Loucy (cell line): ENCODE data around the gene WWTR1.

Experiments
- H2AFZ ChIP-seq: fragments of 200-600 bp; sonication (generic); 2 replicates; pipeline ENCODE4 v1.6.0; 2016; ENCODE audit warnings: antibody characterized with exemption, mild to moderate bottlenecking, low read length, moderate library complexity
- H3F3A ChIP-seq: fragments of 200-600 bp; 2 replicates; pipeline ENCODE4 v1.6.0; 2016; ENCODE audit warnings: antibody characterized with exemption, low read depth, mild to moderate bottlenecking
- H3K27me3 ChIP-seq: fragments of 200-600 bp; sonication (generic); 2 replicates; pipeline ENCODE4 v1.6.1; 2014; ENCODE audit warnings: low read length, mild to moderate bottlenecking; ENCODE audit not compliant: insufficient read depth, poor library complexity, severe bottlenecking
- H3K36me3 ChIP-seq: fragments of 200-600 bp; sonication (generic); 2 replicates; pipeline ENCODE4 v1.6.1; 2016; ENCODE audit warnings: low read length; ENCODE audit not compliant: insufficient read depth
- H3K4me1 ChIP-seq: fragments of 200-600 bp; sonication (generic); 2 replicates; pipeline ENCODE4 v1.5.1; 2014; ENCODE audit warnings: low read length, mild to moderate bottlenecking; ENCODE audit not compliant: insufficient read depth, poor library complexity, severe bottlenecking
- H3K4me2 ChIP-seq: fragments of 200-600 bp; sonication (generic); 2 replicates; pipeline ENCODE4 v1.6.0; 2014; ENCODE audit warnings: antibody characterized with exemption, low read length, low read depth, mild to moderate bottlenecking; ENCODE audit not compliant: poor library complexity, severe bottlenecking
- H3K4me3 ChIP-seq: fragments of 200-600 bp; sonication (generic); 2 replicates; pipeline ENCODE4 v1.5.1; 2014; ENCODE audit warnings: low read length, mild to moderate bottlenecking, mixed read lengths; ENCODE audit not compliant: poor library complexity, severe bottlenecking
- H3K79me2 ChIP-seq: fragments of 200-600 bp; sonication (generic); 2 replicates; pipeline ENCODE4 v1.6.1; 2014; ENCODE audit warnings: low read length; ENCODE audit not compliant: insufficient read depth
- H3K9ac ChIP-seq: fragments of 200-600 bp; sonication (generic); 2 replicates; pipeline ENCODE4 v1.6.0; 2014; ENCODE audit warnings: mild to moderate bottlenecking, low read depth, low read length, moderate library complexity; ENCODE audit not compliant: poor library complexity, severe bottlenecking
- H3K9me2 ChIP-seq: fragments of 200-600 bp; sonication (generic); replicated peaks from 2 replicates; pipeline ENCODE4 v1.6.1; 2016; ENCODE audit warnings: low read depth, low read length, mixed read lengths
- H3K9me3 ChIP-seq: fragments of 200-600 bp; sonication (generic); 2 replicates; pipeline ENCODE4 v1.6.1; 2014; ENCODE audit warnings: mild to moderate bottlenecking, antibody characterized with exemption, low read length, low read depth; ENCODE audit not compliant: insufficient read depth
- H4K20me1 ChIP-seq: fragments of 200-600 bp; sonication (generic); 2 replicates; pipeline ENCODE4 v1.6.0; 2014; ENCODE audit warnings: antibody characterized with exemption, low read length, mild to moderate bottlenecking; ENCODE audit not compliant: insufficient read depth, poor library complexity, severe bottlenecking
- EZH2phosphoT487 ChIP-seq: fragments of 200-600 bp; IDR thresholded peaks from 2 replicates; pipeline ENCODE4 v1.6.1; 2018; ENCODE audit warnings: antibody characterized with exemption, mild to moderate bottlenecking, moderate library complexity, borderline replicate concordance
- TF ChIP-seq, protein P1 (sequence below): fragments of 200-600 bp; sonication (generic); conservative IDR thresholded peaks from 2 replicates; pipeline ENCODE4 v1.5.1; 2014; ENCODE audit warnings: mild to moderate bottlenecking, antibody characterized with exemption, low read length

The WWTR1 gene

DNA sequence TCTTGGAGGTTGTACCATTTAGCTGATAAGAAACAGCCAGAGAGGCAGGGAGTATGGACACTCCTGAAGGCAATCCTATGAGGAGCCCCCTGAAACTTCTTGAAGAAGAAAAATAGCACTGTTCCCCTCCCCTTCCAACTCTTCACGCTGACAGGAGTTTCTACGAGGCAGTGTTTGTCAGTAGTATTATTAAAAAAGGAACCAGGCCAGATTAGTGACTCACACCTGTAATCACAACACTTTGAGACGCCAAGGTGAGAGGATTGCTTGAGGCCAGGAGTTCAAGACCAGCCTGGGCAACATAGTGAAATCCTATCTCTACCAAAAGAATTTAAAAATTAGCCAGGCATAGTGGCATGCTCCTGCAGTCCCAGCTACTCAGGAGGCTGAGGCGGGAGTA is 38.7 kb downstream of the WWTR1 start:
- Histone ChIP-seq H3K36me3 (no peaks in the 10 kb centered on the region), H3K9ac (no peak overlapping the region), H2AFZ (no peak overlapping the region), H3K9me2 (no peaks in the 10 kb centered on the region), H3K4me2 (no peak overlapping the region), H3F3A (0 out of 2 replicates have a peak, but pooled peaks cover 6% of the 10 kb centered on the region), H3K79me2 (no peaks in the 10 kb centered on the region), H3K9me3 (no peaks in the 10 kb centered on the region), H3K4me3 (no peak overlapping the region), H3K27me3 (no peaks in the 10 kb centered on the region), H4K20me1 (no peaks in the 10 kb centered on the region), H3K4me1 (peaks cover 20% of the 10 kb centered on the region)
- TF ChIP-seq, protein P1, sequence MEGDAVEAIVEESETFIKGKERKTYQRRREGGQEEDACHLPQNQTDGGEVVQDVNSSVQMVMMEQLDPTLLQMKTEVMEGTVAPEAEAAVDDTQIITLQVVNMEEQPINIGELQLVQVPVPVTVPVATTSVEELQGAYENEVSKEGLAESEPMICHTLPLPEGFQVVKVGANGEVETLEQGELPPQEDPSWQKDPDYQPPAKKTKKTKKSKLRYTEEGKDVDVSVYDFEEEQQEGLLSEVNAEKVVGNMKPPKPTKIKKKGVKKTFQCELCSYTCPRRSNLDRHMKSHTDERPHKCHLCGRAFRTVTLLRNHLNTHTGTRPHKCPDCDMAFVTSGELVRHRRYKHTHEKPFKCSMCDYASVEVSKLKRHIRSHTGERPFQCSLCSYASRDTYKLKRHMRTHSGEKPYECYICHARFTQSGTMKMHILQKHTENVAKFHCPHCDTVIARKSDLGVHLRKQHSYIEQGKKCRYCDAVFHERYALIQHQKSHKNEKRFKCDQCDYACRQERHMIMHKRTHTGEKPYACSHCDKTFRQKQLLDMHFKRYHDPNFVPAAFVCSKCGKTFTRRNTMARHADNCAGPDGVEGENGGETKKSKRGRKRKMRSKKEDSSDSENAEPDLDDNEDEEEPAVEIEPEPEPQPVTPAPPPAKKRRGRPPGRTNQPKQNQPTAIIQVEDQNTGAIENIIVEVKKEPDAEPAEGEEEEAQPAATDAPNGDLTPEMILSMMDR, result no peak
- TF ChIP-seq EZH2phosphoT487, result no peak

DNA sequence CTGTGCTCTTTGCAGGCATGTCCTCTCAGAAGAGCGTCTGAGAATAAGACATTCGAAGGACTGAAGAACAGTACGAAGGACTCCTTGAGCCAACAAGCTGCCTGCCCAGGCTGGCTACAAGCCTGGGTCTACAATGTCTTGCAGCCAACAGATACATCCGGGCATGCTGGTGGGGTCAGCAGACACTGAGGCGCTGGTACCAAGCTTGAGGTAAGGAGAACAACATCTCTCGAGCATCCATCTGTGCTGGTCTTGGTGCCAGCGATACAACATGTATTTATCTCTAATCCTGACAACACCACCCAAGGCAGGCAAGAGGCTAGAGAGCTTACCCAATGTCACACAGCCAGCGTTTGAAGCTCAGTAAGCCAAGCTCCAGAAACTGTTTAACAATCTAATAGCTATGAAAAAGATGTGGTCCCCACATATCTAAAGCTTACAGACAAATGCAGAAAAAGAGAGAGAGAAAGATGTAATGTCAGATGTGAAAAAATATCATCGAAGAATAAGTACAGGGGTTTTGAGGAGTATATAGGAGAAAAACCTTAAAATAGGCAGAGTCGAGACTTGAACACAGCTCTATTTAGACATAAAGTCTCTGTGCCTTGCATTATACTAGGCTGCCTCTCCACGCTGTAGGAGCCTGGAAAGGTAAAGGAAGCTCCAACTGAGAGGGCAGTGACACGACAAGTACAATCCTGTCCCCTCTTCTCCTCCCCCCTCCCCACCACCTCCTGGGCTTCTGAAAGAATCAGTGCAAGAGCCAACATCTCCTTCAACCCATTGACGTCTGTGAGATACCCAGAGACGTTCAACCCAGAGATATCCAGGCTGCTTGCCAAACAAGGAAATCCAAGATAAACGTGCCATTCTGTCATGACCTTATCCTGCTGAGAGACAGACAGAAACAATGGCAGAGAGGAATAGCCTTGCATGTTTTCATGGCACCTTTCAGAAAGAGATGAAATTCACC is 39.4 kb downstream of the WWTR1 start:
- Histone ChIP-seq H2AFZ (no peak overlapping the region), H3K9ac (no peak overlapping the region), H3K4me2 (no peak overlapping the region), H3K27me3 (no peaks in the 10 kb centered on the region), H3K79me2 (no peaks in the 10 kb centered on the region), H3K36me3 (no peaks in the 10 kb centered on the region), H3F3A (0 out of 2 replicates have a peak, but pooled peaks cover 6% of the 10 kb centered on the region), H4K20me1 (no peaks in the 10 kb centered on the region), H3K9me3 (no peaks in the 10 kb centered on the region), H3K9me2 (no peaks in the 10 kb centered on the region), H3K4me3 (no peak overlapping the region), H3K4me1 (peaks cover 20% of the 10 kb centered on the region)
- TF ChIP-seq, protein P1, result no peak
- no peak for TF ChIP-seq EZH2phosphoT487

DNA sequence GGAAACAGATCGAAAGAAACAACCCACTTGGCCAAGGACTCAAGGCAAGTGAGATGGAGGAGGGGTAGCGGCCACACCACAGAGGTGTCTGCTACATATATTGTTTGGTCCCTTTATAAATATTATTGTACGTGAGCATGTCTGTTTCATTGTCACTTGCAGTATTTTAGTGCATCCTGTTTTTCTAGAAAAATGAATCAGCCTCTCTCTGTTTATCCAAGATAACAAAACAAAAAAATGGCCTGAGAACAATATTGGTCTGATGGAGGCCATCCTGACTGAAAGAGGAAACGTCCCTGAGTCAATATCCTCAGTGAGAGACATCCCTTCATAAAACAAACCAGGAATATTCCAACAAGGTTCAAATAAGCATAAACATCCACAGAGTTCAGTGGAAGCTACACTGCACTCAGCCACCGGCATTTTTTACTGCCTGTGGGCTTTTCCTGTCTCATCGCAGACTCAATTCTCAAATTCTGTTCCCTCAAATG is 42.0 kb downstream of the WWTR1 start:
- Histone ChIP-seq H3K79me2 (no peaks in the 10 kb centered on the region), H3K27me3 (no peaks in the 10 kb centered on the region), H3K9ac (no peak overlapping the region), H3K4me1 (peaks cover 8% of the 10 kb centered on the region), H4K20me1 (no peaks in the 10 kb centered on the region), H3K4me3 (no peak overlapping the region), H3F3A (0 out of 2 replicates have a peak, but pooled peaks cover 2% of the 10 kb centered on the region), H3K36me3 (no peaks in the 10 kb centered on the region), H2AFZ (no peak overlapping the region), H3K9me3 (no peaks in the 10 kb centered on the region), H3K9me2 (no peaks in the 10 kb centered on the region), H3K4me2 (no peak overlapping the region)
- TF ChIP-seq EZH2phosphoT487, result no peak
- TF ChIP-seq, protein P1, result no peak
